Stimulated activated CD8-positive, alpha-beta memory T cell treated with anti-CD3 and anti-CD28 coated beads, Interleukin-4, amount 100 ng/mL, for 4 hours (primary cell): ENCODE results near the gene ARHGEF10L.

ENCODE experiments used
- DNase-seq, 2 donors: peaks; one replicate each; pipeline ENCODE4 v3.0.0-alpha.2; 2020; ENCODE audit warnings: low read depth in 2 of 2, low spot score in 1 of 2

ARHGEF10L gene

DNA sequence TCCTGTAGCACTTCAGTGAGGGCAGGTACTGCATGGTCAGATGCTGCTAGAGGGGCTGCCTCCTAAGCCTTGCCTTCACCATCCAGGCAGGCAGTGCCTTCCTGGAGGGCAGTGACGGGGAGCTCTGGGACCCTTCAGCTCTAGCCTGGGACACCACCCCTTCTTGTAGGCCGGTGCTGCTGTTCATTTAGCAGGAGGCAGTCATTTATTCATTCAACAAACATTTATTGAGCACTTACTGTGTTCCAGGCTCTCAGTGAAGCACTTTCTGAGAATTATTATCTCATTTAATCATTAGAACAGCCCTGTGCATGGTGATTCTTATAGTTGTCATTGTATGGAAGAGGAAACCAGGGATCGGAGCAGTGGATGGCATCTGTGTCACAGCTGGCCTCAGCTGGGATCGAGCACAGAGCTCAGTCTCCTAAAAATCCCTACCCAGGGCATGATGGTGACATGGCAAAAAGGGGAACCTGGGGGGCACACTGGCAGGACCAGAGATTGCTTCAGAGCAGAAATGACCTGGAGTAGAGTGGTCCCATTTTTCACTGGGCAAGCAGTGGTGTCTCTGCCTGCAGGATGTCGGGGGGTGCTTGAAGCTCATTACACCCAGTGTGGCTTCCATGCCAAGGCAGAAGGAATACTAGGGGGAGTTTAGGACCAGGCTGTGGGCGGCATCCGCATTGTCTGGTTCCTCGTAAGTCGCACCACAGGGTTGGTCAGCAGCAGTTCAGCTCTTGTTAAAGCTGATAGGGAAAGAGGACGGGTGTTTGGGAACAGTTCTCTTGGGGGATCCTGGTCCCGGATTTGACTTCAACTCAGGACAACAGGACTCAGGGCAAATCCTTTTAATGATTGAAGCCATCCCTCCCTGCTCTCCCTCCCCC is 28.8 kb downstream of the ARHGEF10L start:
- no peak for DNase-seq

GRCh38 chr1:17569200-17570139 is 30.0 kb downstream of the ARHGEF10L start:
- no peak for DNase-seq

DNA sequence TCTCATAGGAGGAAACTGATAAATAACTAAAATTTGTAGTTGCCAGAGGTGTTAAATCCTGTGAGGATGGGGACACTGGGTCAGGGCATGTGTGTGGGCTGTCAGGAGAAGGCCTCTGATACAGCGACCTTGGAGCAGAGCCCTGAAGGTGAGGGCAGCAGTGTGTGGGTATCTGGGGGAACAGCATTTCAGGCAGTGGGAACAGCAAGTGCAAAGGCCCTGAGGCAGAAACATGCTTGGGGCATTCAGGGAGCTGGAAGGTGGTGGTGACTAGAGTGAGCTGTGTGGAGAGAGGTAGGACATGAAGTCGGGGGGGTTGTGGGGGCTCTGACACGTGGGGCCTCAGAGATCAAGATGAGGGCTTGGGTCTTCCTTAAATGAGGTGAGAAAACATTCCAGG is 30.7 kb downstream of the ARHGEF10L start:
- no peak for DNase-seq

GRCh38 chr1:17572264-17572985 is 32.9 kb downstream of the ARHGEF10L start:
- no peak for DNase-seq

DNA sequence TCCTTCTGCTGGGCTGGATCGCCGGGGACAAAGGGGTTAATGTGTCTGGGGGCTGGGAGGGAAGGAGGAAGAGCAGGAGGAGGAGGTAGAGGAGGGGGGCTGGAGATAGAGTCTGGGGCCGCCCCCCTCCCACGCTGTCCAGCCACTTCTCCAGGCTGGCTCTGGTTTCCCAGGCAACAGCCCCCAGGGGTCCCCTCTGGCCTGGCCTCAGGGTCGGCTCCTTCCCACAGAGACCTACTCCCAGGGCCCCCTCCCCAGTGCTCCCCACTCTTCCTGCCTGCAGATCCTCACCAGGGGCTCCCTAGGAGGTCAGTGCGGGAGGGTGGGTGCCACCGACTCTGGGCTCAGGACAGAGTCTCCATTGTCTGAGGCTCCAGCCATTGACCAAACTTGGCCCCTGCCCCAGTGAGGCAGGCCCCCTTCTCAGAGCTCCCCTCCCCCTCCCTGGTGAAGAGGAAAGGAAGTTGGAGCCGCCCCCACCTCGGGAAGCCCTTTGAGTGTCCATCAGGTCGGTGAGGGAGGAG is 34.1 kb downstream of the ARHGEF10L start:
- no peak for DNase-seq

- no peak for DNase-seq
Measured at GRCh38 chr1:17574516-17574915, 35.0 kb downstream of the ARHGEF10L start.

DNA sequence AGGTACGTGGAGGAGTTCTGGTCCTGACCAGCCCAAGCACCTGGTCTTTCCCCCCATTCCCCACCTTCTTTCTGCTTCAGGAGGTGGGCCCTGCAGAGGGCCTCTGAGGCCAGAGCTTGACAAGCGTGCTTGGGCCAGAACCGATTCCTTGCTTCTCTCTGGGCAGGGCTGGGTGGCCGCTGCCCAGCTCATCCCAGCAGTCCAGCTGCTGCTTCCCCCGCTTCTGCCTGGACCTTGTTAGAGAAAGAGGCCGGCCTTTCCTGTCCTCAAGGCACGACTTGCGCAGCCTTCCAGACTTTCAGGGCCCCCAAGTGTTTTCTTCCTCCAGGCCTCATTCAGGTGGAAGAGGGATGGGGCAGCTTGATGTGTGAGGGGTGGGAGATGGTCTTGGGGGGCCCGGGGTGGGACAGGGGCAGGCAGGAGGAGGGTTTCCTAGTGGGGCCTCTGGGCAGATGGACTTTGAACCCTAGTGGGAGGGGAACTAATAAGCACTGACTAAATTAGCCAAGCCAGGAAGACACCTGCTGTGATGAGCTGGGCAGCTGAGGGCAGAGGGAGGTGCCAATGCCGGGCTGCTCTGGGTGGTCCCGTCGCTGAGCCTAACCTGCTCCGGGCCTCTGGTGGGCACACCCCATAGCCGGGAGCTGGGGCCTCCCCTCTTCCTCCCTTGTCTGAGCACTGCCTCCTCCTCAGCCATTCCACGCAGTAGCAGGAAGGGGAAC is 36.5 kb downstream of the ARHGEF10L start:
- DNase-seq: no peak

DNA sequence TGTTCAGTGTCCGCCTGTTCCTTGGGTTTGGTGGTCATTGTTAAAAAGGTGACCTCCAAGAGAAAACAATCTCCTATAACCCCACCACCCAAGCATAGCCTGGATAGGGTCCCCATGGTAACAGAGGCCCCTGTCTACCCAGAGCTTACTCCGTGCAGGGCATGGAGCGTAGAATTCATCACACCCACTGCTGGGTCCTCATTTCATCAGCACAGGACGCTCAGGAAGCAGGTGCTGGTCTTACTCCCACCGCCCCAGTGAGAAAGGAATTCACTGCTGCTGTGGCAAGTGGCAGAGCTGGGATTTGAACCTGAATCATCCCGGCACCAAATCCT is 37.0 kb downstream of the ARHGEF10L start:
- DNase-seq: no peak

GRCh38 chr1:17577907-17578297 is 38.4 kb downstream of the ARHGEF10L start:
- no peak for DNase-seq

- DNase-seq: no peak
Measured at GRCh38 chr1:17579951-17580939, 40.7 kb downstream of the ARHGEF10L start.

DNA sequence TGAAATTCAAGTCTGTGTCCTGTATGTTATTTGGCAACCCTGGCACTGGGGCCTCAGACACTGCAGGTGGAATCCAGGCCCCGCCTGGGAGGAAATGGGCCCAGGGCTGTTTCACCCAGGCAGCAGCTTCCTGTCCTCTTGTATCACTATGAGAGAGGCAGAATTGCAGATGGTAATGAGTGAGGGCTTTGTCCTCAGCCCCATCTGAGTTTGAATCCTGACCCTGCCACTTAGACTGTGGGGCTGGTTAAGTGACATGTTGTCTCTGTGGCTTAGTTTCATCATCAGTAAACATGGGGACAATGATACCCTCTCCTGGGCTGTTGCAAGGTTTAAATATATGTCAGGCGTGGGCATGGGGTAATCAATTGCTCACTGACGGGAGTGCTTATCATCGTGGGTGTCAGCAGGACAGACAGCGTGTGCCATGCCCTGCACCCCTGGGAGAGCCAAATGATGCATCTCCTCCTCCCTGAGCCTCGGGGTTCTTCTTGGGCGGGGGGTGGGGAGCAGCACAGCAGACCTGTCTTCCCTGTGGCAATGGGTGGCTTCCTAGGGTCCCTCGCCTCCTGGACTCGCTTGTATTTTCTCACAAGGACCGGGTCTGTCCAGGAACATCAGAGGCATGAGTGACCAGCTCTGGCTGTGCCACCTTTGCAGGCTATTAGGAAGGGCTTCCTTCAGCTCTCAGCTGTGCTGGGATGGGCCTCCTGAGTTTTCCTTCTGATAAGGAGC is 42.1 kb downstream of the ARHGEF10L start:
- DNase-seq: no peak

- no peak for DNase-seq
Measured at GRCh38 chr1:17582124-17582774, 42.8 kb downstream of the ARHGEF10L start.

GRCh38 chr1:17584539-17584938 is 45.0 kb downstream of the ARHGEF10L start:
- no peak for DNase-seq

DNA sequence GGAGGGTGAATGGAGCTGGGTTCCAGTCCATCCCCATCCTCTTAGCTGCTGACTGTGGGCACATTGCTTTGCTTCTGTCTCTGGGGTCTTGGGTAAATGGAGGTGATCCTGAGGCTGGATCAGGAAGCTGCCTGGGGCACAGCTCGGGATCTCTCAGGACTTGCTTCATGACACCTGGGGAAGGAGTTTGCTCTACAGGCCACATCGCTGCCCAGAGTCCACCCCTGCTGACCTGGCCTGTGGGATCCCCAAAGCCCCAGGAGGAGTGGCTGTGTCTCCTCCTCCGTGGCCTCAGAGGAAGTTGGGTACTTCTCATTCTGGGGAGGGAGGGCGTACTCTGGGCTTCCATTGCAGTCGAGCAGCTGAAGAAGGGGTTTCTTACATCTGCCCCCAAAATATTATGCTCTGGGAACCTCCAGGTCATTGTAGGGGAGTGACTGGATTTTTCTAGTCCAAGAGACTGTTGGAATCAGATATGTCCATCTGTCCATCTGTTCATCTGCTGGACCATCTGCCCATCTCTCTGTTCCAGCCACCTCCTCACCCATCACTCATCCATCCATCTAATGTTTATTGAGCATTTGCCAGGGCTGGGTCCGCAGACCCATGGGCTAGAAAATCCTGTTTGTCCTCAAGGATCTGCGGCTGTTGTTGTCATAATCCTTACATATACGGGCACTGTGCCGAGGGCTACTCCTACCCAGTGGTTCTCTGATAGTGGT is 45.9 kb downstream of the ARHGEF10L start:
- no peak for DNase-seq

DNA sequence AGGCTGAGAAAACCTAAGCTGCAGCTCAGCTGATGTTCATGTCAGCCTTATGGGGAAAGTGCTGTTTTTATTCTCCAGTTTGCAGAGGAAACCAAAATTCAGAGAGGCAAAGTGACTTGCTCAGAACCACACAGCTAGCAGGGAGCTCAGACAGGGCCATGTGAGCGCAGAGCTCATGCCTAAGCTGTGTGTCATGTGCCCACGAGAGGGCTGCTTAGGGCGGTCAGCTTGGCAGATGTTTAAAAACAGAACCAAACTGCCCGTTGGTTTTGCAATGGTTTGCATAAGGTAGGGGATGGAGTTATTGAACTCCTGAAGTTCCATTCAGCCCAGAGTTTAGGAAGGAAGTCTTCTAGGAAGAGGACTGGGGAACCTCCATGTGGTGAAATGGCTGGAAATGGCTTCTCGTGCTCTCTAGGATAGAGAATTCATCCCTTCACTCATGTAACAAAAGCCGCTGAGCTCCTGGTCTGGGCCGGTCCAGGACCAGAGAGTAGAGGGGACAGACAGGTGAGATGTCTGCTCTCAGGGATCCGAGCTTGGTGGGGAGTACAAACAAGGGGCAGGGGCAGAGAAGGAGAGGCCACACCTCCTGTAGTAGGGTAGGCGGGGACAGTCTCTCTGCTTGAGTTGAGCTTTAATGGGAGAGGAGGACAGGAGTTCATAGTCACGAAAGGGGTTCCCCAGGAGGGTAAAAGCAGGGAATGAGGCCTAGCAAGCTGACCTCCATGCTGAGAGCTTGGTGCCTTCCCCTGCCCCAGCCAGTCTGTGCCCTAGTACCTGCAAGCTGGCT is 46.9 kb downstream of the ARHGEF10L start:
- DNase-seq: no peak

GRCh38 chr1:17587693-17588047 is 48.2 kb downstream of the ARHGEF10L start:
- DNase-seq: no peak
